Uterus (tissue), 4 donors: Measurements from ENCODE around the gene RAD9B. TPM values are rescaled to one million over a fixed set of nuclear protein-coding genes. Genes with fewer than 3 reads are reported as not detected.
"Not testable (repeated sequence)": the region's sequence is repeated elsewhere in the genome, so short reads cannot be mapped to it uniquely, and the experiment has no call there.

ENCODE experiments used
- DNase-seq, 2 donors: peaks; one replicate each; pipeline ENCODE4 v3.0.0-alpha.2; 2019 to 2020
- H3K27ac ChIP-seq, 2 donors: fragments of 200-600 bp; sonication (generic); 1 replicate in 1 of 2; 2 replicates in 1 of 2; pipeline ENCODE4 v1.5.1; 2016 to 2018
- H3K27me3 ChIP-seq, 2 donors: fragments of 200-600 bp; sonication (generic); one replicate each; pipeline ENCODE4 v1.5.1; 2018 to 2019; ENCODE audit warnings: control low read depth in 1 of 2
- H3K36me3 ChIP-seq, 2 donors: fragments of 200-600 bp; sonication (generic); one replicate each; pipeline ENCODE4 v1.5.1; 2019; ENCODE audit warnings: control low read depth in 1 of 2
- H3K4me1 ChIP-seq, 2 donors: fragments of 200-600 bp; sonication (generic); one replicate each; pipeline ENCODE4 v1.5.1; 2018 to 2019; ENCODE audit warnings: control low read depth in 1 of 2
- H3K4me3 ChIP-seq, 2 donors: fragments of 200-600 bp; sonication (generic); 1 replicate in 1 of 2; 2 replicates in 1 of 2; pipeline ENCODE4 v1.5.1; 2018 to 2019; ENCODE audit warnings: mild to moderate bottlenecking in 1 of 2
- H3K9me3 ChIP-seq, 2 donors: fragments of 200-600 bp; sonication (generic); one replicate each; pipeline ENCODE4 v1.5.1; 2019; ENCODE audit warnings: control low read depth in 1 of 2
- CTCF ChIP-seq, 4 experiments: fragments of 200-600 bp in 2 of 4; fragments of 450-650 bp in 2 of 4; sonication (generic) in 2 of 4; IDR thresholded peaks; one replicate each; pipeline ENCODE4 v1.5.1; 2016 to 2019; ENCODE audit warnings: antibody characterized with exemption in 4 of 4, mild to moderate bottlenecking in 2 of 4, moderate library complexity in 1 of 4
- POLR2A ChIP-seq, 2 donors: fragments of 450-650 bp; IDR thresholded peaks; one replicate each; pipeline ENCODE4 v1.6.1; 2016; ENCODE audit warnings: antibody characterized with exemption in 2 of 2, mild to moderate bottlenecking in 1 of 2, moderate library complexity in 1 of 2
- intact Hi-C: fragments of 100-400 bp; cut with DNase I; formaldehyde crosslinking; loops from one replicate; pipeline ENCODE4 v1.15.1; 2023; ENCODE audit warnings: low total_unique reads
- total RNA-seq, 4 donors: library from RNA; depleted of rRNA in 3 of 4; stranded (reverse); fragments of >200 nt in 3 of 4; gene quantifications; one replicate each; pipeline versions ENCODE4 v1.1.0 to v1.2.4, GENCODE V29; 2014 to 2023
- donor health status: DM: yes; HTN: yes; CAD: no.

RAD9B gene
- 1 to 10 TPM in 2 of 4 donors, under 1 TPM in 1, not detected in 1; 0.88 to 8.4 (median 1.2) TPM for total RNA-seq

- intact Hi-C loops, result no loop called here
- DNase-seq, result peak; percentile 97 to 98
- H3K27ac ChIP-seq, result peak within 1 kb of the TSS; percentile 85 to 90
- TF ChIP-seq POLR2A (IDR thresholded peaks at IDR 0.05) (peak; percentile 77 to 83), CTCF (IDR thresholded peaks at IDR 0.05) (peak in 2 of 4 experiments; percentile 12 to 41)
- no peaks in the 10 kb centered on the region for H3K36me3 ChIP-seq
- H3K4me1 ChIP-seq, result peaks cover 0 to 4% of the 10 kb centered on the region in 2 donors
- no peaks in the 10 kb centered on the region for H3K27me3 ChIP-seq
- H3K9me3 ChIP-seq, result no peaks in the 10 kb centered on the region
- peak within 1 kb of the TSS; percentile 70 to 100 for H3K4me3 ChIP-seq
Observed at GRCh38 chr12:110501752-110502738, at the start of gene RAD9B, which contains the start of gene VPS29. Gene RAD9B (plus strand): TSS chr12:110502331. CDS start chr12:110502338, 7 bp downstream. Gene VPS29 (minus strand): TSS chr12:110502111. CDS start chr12:110502051, 60 bp downstream.

- no peak overlapping the region for H3K4me3 ChIP-seq
- TF ChIP-seq POLR2A (IDR thresholded peaks at IDR 0.05) (no peak), CTCF (IDR thresholded peaks at IDR 0.05) (no peak)
- H3K4me1 ChIP-seq, result peaks cover 0 to 5% of the 10 kb centered on the region in 2 donors
- intact Hi-C loops, result no loop called here
- no peak for DNase-seq
- H3K9me3 ChIP-seq, result no peaks in the 10 kb centered on the region
- H3K36me3 ChIP-seq, result no peaks in the 10 kb centered on the region
- no peak overlapping the region for H3K27ac ChIP-seq
- no peaks in the 10 kb centered on the region for H3K27me3 ChIP-seq
Observed at GRCh38 chr12:110453569-110454296, 48.4 kb upstream of the RAD9B start.

- intact Hi-C loops, result no loop called here
- no peak for DNase-seq
- TF ChIP-seq POLR2A (IDR thresholded peaks at IDR 0.05) (no peak), CTCF (IDR thresholded peaks at IDR 0.05) (no peak)
- H3K9me3 ChIP-seq, result no peaks in the 10 kb centered on the region
- H3K36me3 ChIP-seq, result no peaks in the 10 kb centered on the region
- no peaks in the 10 kb centered on the region for H3K4me1 ChIP-seq
- H3K27me3 ChIP-seq, result no peaks in the 10 kb centered on the region
- H3K27ac ChIP-seq, result no peak overlapping the region
- no peak overlapping the region for H3K4me3 ChIP-seq
Observed at GRCh38 chr12:110458756-110459155, 43.4 kb upstream of the RAD9B start.

- H3K4me1 ChIP-seq, DNase-seq, H3K9me3 ChIP-seq, H3K36me3 ChIP-seq, H3K4me3 ChIP-seq, intact Hi-C loops, H3K27ac ChIP-seq, H3K27me3 ChIP-seq: not testable (repeated sequence)
Observed at GRCh38 chr12:110461189-110461588, 40.9 kb upstream of the RAD9B start.

- intact Hi-C loops, result no loop called here
- TF ChIP-seq POLR2A (IDR thresholded peaks at IDR 0.05), result no peak
- TF ChIP-seq CTCF (IDR thresholded peaks at IDR 0.05), result no peak
Observed at GRCh38 chr12:110465024-110465423, 37.1 kb upstream of the RAD9B start.

GRCh38 chr12:110465765-110466164 lies 36.4 kb upstream of the RAD9B start:
- H3K27ac ChIP-seq, H3K9me3 ChIP-seq, H3K27me3 ChIP-seq, H3K36me3 ChIP-seq, H3K4me3 ChIP-seq, intact Hi-C loops, DNase-seq: not testable (repeated sequence)
- H3K4me1 ChIP-seq, result peaks cover 9 to 15% of the 10 kb centered on the region in 2 donors

More at GRCh38 chr12:110465024-110465423, 37.1 kb upstream of the RAD9B start:
- Histone ChIP-seq H3K4me1 (peaks cover 9 to 15% of the 10 kb centered on the region in 2 donors), H3K36me3 (no peaks in the 10 kb centered on the region), H3K9me3 (no peaks in the 10 kb centered on the region), H3K27ac (no peak overlapping the region), H3K4me3 (no peak overlapping the region), H3K27me3 (no peaks in the 10 kb centered on the region)
- no peak for DNase-seq
